ENCODE data around the gene MUC5B.
"Not testable (repeated sequence)": the region's sequence is repeated elsewhere in the genome, so short reads cannot be mapped to it uniquely, and the experiment has no call there.

Gene MUC5B

DNA sequence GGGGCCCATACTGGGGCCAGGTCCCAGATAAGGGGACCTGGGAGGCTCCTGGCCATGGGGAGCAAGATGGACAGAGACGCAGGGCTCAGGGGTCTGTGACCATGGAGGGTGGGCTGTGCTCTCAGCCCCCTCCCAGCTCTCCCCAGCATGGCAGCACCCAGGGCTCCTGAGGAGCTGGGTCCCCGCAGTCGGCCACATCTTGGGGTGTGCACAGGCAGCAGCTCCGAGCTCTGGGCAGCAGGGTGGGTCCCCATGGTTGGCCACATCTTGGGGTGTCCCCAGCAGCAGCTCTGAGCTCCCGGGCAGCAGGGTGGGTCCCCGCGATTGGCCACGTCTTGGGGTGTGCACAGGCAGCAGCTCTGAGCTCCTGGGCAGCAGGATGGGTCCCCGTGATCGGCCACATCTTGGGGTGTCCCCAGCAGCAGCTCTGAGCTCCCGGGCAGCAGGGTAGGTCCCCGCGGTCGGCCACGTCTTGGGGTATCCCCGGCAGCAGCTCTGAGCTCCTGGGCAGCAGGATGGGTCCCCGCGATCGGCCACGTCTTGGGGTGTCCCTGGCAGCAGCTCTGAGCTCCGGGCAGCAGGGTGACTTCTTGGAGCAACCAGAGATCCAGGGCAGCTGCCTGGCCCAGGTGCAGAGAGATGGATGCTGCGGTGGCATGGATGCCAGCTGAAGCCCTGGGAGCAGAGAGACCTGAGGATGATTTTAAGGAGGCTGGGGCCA, 18.3 kb upstream of the MUC5B start:
- DNase-seq: no peak

- no peak for DNase-seq
These were observed 17.5 kb upstream of the MUC5B start for GRCh38 chr11:1205121-1205986.

DNA sequence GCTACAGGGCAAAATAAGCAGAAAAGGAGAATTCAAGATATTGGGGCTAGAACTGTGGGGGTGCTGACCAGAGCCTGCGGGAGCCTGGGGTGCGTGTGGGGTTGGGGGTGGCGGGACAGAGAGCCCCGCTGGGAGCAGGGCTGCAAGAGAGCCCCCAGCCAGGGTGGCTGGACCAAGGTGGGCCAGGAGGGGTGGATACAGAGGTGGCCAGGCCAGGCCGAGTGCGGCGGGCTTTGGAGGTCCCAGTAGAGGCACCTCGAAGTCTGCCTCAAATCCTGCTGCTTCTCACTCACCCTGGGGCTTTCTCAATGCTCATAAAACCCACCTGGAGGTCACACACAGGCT, 16.9 kb upstream of the MUC5B start:
- DNase-seq: no peak

DNA sequence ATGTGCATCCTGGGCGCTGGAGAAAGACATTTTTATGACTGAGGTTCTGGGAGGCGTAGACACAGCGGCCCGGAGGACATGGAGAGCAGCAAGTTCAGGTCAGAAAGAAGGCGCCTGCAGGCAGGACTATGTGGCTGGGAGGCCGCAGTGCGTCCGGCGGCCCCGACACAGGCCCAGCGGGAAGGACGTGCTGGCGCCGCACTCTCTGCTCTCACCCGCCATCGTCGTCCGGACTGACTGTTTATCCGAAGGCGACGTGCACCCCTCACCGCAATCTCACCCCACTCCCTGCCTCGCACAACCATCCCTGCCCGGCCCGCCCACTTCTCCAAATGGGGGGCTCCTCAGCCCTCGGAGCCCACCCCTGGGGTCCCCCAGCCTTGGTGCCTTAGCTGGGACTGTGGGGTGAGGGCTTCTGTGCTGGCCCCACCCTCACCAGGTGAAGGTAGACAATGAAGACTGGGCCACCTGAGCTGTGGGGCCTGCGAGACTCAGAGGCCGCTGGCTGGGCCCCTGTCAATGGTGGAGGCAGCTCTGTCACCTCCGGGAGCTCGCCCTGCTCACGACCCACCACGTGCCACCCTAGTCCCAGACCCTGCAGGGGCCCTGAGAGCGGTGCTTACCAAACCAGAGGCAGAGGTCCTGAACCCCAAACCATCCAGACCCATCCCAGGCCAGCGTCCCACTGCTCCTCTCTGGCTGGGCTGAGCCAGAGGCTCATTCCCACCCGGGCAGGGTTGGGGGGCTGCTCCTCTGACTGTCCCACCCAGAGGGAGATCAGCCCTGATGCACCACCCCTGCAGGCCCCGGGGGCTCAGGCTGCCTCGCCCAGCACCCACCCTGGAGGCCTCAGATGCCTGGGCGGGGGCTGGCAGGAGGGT, 16.2 kb upstream of the MUC5B start:
- DNase-seq: no peak

DNA sequence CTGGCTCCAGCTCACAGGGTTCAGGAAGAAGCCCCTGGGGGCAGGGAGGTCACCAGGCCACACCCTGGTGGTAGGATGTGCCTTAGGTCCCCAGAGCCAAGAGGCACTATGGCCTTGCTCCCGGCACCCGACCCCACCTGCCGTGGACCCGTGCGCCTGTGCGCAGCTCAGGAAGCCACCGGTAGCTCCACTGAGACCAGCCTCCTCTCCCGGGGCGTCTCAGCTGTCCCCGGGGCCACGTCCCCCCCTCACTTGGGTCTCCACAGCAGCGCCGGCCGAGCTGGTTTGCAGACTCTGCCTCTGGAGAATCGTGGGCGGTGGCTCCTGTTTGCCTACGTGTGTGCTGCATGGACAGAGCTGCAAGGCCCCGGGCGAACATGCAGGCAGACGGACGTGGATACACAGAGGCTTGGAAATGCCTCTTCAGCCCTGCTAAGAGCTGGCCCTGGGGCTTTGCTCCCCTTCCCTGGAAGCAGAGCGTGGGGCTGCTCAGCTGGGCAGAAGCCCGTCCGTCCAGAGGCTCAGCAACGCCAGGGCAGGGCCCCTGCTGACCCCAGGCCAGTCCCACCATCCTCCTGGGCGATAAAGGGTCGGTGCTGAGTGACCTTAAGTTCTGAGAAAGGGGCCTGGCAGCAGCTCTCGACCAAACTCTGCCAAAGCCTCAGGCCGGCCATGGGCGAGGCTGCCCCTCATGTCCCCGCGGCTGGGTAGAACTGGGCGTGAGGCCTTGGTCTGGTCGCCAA, 15.3 kb upstream of the MUC5B start:
- no peak for DNase-seq

DNA sequence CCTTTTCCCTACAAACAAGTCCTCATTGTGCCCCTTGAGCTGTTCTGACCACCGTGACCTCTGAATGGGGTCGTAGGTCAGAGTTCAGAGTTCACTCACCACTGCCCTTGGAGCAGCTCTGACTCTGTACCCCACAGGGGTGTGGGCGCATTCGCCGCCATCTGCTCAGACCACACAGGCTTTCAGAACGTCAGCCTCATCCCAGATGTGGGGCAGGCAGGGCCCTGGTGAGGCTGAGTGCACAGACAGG, 14.8 kb upstream of the MUC5B start:
- DNase-seq: no peak

- DNase-seq: no peak
These were observed 14.2 kb upstream of the MUC5B start for GRCh38 chr11:1208394-1209261.

DNA sequence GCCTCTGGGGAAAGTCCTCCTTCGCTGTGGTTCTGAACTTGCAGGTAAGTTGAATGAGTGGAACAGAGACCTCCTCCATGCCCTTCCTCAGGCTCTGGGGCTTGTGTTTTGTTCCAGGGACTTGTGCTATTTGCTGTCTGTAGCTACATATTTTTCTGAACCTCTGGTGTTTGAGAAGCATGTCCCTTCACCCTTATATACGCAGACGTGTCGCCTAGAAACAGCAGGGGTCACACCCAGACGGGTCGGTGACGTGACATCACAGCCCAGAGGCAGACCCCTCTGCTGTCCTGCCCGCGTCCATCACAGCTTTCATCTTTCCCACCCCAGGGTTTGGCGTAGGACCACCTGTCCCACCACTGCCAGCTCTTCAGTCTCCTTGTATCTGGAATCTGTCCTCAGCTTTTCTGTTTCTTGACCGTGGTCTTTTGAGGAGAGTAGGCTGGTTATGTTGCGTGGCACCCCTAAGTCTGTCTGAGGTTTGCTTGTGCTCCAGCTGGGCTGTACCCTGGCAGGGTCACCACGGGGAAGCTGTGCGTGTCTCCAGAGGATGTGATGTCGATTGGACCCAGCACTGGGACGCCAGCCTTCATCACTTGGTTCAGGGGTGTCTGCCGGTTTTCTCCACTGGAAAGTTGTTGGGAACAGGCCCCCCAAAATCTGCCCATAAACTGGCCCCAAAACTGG, 13.4 kb upstream of the MUC5B start:
- DNase-seq: no peak

DNA sequence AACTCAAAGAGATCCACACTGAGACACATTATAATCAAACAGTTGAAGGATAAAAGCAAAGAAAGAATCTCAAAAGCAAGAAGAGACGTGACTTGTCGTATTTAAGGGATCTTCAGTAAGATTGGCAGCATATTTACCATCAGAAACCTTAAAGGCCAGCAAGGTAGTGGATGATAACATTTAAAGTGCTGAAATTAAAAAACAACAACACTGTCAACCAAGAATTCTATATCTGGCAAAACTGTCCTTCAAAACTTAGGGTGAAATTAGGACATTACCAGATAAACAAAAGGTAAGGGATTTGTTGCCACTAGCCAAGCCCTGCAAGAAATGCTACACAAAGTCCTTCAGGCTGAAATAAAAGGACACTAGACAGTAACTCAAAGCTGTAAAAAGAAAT, 11.0 kb upstream of the MUC5B start:
- DNase-seq: no peak

GRCh38 chr11:1215826-1216225, 7.0 kb upstream of the MUC5B start:
- DNase-seq: not testable (repeated sequence)

- no peak for DNase-seq
These were observed 5.7 kb upstream of the MUC5B start for GRCh38 chr11:1217151-1217550.

DNA sequence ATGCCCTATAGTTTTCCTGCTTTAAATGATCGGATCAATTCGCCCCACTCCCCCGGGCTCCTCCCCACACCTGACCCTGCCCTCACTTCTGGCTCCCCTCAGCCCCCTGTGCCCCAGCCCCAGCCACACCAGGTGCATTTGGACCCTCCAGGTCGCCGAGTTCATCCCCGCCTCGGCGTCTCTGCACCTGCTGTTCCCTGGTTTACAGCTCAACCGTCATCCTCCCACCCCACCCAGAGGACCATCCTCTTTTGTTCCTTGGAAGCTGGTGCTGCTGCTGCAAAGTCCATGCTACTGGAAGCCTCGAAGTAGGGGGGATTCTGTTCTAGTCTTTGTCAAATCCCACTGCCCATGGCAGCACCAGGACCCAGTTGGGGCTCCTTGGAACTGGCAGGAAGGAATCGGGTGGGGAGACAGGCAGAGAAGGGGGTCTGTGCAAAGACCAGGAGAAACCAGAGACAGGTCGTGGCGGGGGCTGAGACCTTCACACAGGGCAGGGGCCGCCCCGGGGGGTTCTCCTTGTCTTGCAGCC, 4.5 kb upstream of the MUC5B start:
- no peak for DNase-seq

DNA sequence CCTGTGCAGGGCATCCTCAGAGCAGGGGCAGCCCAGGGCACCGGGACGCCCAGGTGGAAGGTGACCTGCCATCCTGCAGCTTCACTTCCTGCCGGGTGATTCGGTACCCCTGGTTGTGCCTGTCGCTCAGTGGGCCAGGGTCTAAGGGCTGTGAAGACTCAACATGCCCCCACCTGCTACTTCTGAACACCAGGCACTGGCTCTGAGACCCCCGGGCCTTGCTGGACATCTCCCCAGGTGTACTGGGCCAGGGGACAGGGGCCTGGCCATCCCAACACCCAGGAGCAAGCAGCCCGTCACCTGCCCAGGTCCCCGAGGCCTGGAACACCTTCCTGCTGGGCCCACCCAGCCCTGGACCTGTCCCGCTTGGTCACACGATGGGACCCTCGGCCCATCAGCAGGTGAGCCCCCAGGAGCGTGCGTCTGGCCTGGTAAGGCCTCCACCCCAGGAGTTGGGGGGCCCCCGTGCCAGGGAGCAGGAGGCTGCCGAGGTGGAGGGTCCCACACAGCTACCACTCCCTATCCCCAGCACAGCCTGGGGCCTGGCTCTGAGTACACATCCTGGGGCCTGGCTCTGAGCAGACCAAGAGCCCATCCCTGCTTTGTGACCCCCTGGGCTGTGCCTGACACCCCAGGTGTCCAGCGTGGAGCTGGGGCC, 3.9 kb upstream of the MUC5B start:
- DNase-seq: no peak

DNA sequence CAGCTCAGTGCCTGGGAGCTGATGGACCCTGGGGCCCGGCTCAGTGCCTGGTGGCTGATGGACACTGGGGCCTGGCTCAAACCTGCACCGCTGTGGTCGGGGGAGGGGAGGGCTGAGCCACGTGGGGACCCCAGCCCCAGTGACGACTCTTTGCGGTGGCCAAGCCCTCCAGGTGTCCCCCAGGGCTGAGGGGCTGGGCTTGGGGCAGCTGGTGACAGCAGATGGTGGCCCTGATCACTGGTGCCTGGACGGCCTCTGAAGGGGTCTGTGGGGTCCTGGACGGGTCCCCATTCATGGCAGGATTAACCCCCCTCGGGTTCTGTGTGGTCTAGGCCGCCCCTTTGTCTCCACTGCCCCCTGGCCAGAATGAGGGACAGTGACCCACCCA, 3.4 kb upstream of the MUC5B start:
- DNase-seq: no peak

GRCh38 chr11:1219834-1220815, 2.7 kb upstream of the MUC5B start:
- no peak for DNase-seq

- no peak for DNase-seq
These were observed 1.7 kb upstream of the MUC5B start for GRCh38 chr11:1220941-1221721.

GRCh38 chr11:1221848-1222311, 986 bp upstream of the MUC5B start:
- DNase-seq: no peak

- no peak for DNase-seq
These were observed 662 bp downstream of the MUC5B start for GRCh38 chr11:1223346-1224110.

All from CD4-positive, alpha-beta T cell treated with Interleukin-17A for 1 hour (primary cell).